Heart right ventricle (tissue), 16 donors: ENCODE results near the gene EML1. TPM values are rescaled to one million over a fixed set of nuclear protein-coding genes. Genes with fewer than 3 reads are reported as not detected.

Experiments used
- ATAC-seq, 8 donors: fragments of 200-7000 bp; cut with Tn5 transposase; one replicate each; pipeline ENCODE4 v1.9.1; 2020; ENCODE audit warnings: mild to moderate bottlenecking in 8 of 8, moderate library complexity in 8 of 8, moderate number of reproducible peaks in 1 of 8
- DNase-seq, 2 donors: peaks; one replicate each; pipeline ENCODE4 v3.0.0-alpha.2; 2020
- H3K27ac ChIP-seq, 10 donors: fragments of 200-600 bp; sonication (generic) in 2 of 10; one replicate each; pipeline versions ENCODE4 v1.5.0 to v1.8.0; 2020 to 2022; ENCODE audit warnings: mild to moderate bottlenecking in 3 of 10
- H3K27me3 ChIP-seq, 7 donors: fragments of 200-600 bp; one replicate each; pipeline ENCODE4 v1.8.0; 2021 to 2022; ENCODE audit warnings: mild to moderate bottlenecking in 2 of 7
- H3K36me3 ChIP-seq, 9 donors: fragments of 200-600 bp; sonication (generic) in 1 of 9; one replicate each; pipeline versions ENCODE4 v1.5.0 to v1.8.0; 2020 to 2022; ENCODE audit warnings: mild to moderate bottlenecking in 2 of 9
- H3K4me1 ChIP-seq, 9 donors: fragments of 200-600 bp; sonication (generic) in 1 of 9; one replicate each; pipeline versions ENCODE4 v1.5.0 to v1.8.0; 2020 to 2022; ENCODE audit warnings: mild to moderate bottlenecking in 4 of 9
- H3K4me3 ChIP-seq, 10 donors: fragments of 200-600 bp; sonication (generic) in 2 of 10; one replicate each; pipeline versions ENCODE4 v1.5.0 to v1.8.0; 2020 to 2022; ENCODE audit warnings: mild to moderate bottlenecking in 7 of 10, moderate library complexity in 2 of 10
- H3K9me3 ChIP-seq, 11 donors: fragments of 200-600 bp in 10 of 11; sonication (generic) in 2 of 11; one replicate each; pipeline versions ENCODE4 v1.5.0 to v1.8.0; 2013 to 2022; ENCODE audit warnings: mild to moderate bottlenecking in 2 of 11, control low read depth in 1 of 11, moderate library complexity in 1 of 11
- WGBS, 2 donors: extraction: QIAGEN DNeasy Blood & Tissue Kit; methylation state at CpG; one replicate each; pipeline ENCODE4 v1.1.7; 2013; ENCODE audit warnings: inconsistent platforms in 1 of 2; 5-methylcytosine and 5-hydroxymethylcytosine counted together
- intact Hi-C, 10 donors: fragments of 100-400 bp; cut with DNase I; formaldehyde crosslinking; loops; one replicate each; pipeline versions ENCODE4 v1.11.1 to v1.14.2; 2022
- polyA plus RNA-seq, 2 donors: library from polyadenylated mRNA; stranded (reverse); fragments of 200-250 nt; gene quantifications; one replicate each; pipeline ENCODE4 v1.2.3, GENCODE V29; 2013
- total RNA-seq, 10 donors: library from RNA; stranded (reverse); fragmentation: NEBNext Ultra II Directional in 3 of 10; extraction: Animal tissue kit (Norgen Biotek cat#: 25700) in 3 of 10; gene quantifications; one replicate each; pipeline versions ENCODE4 v1.2.1 to v1.2.4, GENCODE V29; 2021 to 2023
- TF ChIP-seq, protein P1 (sequence below), 9 donors: fragments of 200-600 bp; sonication (generic) in 2 of 9; IDR thresholded peaks; one replicate each; pipeline versions ENCODE4 v1.5.0 to v1.8.0; 2021 to 2022; ENCODE audit warnings: antibody characterized with exemption in 9 of 9, mild to moderate bottlenecking in 5 of 9, moderate library complexity in 1 of 9
- donor health status: Arrhythmogenic right ventricular cardiomyopathy.
- donor health status: ischemic (EF 13 %, LVEDD 7.1; RV severe dilation, severe dysfunction).
- donor health status: healthy with polysubstance abuse.
- donor health status: DM: no; HTN: yes; CAD: no.
- donor health status: DM: no; HTN: no; CAD: no.
- donor health status: ischemic (EF 25% LVEDD 6.9; RV normal size, moderate dysfunction).
- donor health status: ischemic (EF 25% LVEDD 5.7; RV mildly dilated, moderate dysfunction).
- donor health status: healthy.
- donor health status: DM: yes; HTN: yes; CAD: no.
- donor health status: Ischemic cardiomyopathy.
- donor health status: ischemic (EF 35%, LVEDD 5.7; RV mildly dilated, moderate dysfunction).
- donor health status: nonischemic (EF 11% LVEDD 7.7; RV severe dilation, severe dysfunction).
- donor health status: DM: yes; HTN: yes; CAD: no.
- donor health status: PGD.
- donor health status: ischemic (EF 29% LVEDD 5.4; RV normal size, mild dysfunction).
- donor health status: nonischemic (EF 23%, LVEDD 6.1; RV moderate dilation, normal function).

The EML1 gene
- total and polyA plus RNA-seq, 12 donors, result 9.1 to 49.2 (median 33.8) TPM

DNA sequence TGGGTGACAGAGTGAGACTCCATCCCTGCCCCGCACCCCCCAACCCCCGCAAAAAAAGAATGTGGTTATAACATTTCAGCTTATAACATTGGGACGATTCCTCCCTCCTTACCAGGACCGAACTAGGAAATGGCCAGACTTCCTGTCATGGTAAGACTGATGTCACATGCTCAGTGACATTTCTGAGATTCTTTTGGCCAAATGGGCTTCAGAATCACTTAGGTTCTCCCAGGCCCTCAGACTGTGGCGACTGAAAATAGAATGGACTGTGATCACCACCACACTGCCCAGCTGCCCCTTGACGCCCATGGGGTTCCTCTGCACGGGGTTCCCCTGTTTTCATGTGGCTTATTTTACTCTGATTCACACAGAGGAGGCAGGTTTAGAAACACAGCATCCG lies 157.0 kb downstream of the EML1 start:
- H3K27ac ChIP-seq, result no peak overlapping the region
- H3K27me3 ChIP-seq, result peaks cover 0 to 28% (median 13%) of the 10 kb centered on the region in 7 donors
- no peak for DNase-seq
- WGBS, 2 donors, result 55 to 61% methylated on average over 8 of the region's 8 CpGs
- intact Hi-C loops, result no loop called here
- no peak overlapping the region for H3K4me3 ChIP-seq
- no peaks in the 10 kb centered on the region for H3K36me3 ChIP-seq
- TF ChIP-seq, protein P1, sequence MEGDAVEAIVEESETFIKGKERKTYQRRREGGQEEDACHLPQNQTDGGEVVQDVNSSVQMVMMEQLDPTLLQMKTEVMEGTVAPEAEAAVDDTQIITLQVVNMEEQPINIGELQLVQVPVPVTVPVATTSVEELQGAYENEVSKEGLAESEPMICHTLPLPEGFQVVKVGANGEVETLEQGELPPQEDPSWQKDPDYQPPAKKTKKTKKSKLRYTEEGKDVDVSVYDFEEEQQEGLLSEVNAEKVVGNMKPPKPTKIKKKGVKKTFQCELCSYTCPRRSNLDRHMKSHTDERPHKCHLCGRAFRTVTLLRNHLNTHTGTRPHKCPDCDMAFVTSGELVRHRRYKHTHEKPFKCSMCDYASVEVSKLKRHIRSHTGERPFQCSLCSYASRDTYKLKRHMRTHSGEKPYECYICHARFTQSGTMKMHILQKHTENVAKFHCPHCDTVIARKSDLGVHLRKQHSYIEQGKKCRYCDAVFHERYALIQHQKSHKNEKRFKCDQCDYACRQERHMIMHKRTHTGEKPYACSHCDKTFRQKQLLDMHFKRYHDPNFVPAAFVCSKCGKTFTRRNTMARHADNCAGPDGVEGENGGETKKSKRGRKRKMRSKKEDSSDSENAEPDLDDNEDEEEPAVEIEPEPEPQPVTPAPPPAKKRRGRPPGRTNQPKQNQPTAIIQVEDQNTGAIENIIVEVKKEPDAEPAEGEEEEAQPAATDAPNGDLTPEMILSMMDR (IDR thresholded peaks at IDR 0.05), result no peak
- no peak for ATAC-seq
- peaks cover 0 to 17% (median 9%) of the 10 kb centered on the region in 9 donors for H3K4me1 ChIP-seq
- no peaks in the 10 kb centered on the region for H3K9me3 ChIP-seq

DNA sequence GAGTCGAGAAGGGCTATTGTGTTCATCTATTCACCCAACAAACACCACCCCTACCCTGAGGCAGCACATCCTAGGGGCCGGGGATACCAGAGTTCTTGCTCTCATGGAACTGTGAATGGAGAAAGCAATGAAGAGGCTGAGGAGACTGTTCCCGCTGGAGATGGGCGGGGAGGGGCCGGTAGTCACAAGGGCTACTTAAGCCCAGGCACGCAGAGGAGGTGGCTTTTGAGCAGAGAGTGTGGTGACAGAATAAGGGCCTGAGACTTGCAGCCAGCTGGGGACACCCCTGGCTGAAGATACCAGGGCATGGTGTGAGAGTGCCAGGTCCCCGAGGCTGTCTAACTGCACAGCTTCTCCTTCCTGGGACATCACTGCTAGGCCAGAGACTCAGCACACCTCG lies 157.9 kb downstream of the EML1 start:
- intact Hi-C loops, result no loop called here
- peaks cover 0 to 28% (median 13%) of the 10 kb centered on the region in 7 donors for H3K27me3 ChIP-seq

DNA sequence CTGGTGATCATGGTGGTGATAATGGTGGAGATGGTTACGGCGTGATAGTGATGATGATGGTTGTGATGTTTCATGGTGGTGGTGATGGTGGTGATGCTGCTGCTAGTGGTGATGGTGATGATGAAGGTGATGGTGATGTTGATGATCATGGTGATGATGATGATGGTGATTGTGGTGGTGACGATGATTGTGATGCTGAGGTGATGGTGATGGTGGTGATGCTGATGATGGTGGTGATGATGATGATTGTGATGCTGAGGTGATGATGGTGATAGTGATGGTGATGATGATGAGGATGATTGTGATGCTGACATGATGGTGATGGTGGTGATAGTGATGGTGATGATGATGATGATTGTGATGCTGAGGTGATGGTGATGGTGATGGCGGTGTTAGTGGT lies 158.8 kb downstream of the EML1 start:
- ATAC-seq (no peak), DNase-seq (no peak)
- H3K27me3 ChIP-seq, result peaks cover 0 to 28% (median 12%) of the 10 kb centered on the region in 7 donors
- H3K36me3 ChIP-seq, result no peaks in the 10 kb centered on the region
- H3K4me3 ChIP-seq, result no peak overlapping the region
- intact Hi-C loops, result no loop called here
- peaks cover 0 to 8% (median 3%) of the 10 kb centered on the region in 9 donors for H3K4me1 ChIP-seq
- H3K9me3 ChIP-seq, result no peaks in the 10 kb centered on the region
- WGBS, 2 donors, result 91 to 99% methylated on average over 4 of the region's 4 CpGs
- no peak overlapping the region for H3K27ac ChIP-seq
- TF ChIP-seq, protein P1 (IDR thresholded peaks at IDR 0.05), result no peak

More for the DNA sequence above, 157.9 kb downstream of the EML1 start:
- ATAC-seq (no peak), DNase-seq (no peak)
- Histone ChIP-seq H3K4me3 (no peak overlapping the region), H3K36me3 (no peaks in the 10 kb centered on the region), H3K9me3 (no peaks in the 10 kb centered on the region), H3K4me1 (peaks cover 0 to 17% (median 9%) of the 10 kb centered on the region in 9 donors), H3K27ac (no peak overlapping the region)
- TF ChIP-seq, protein P1 (IDR thresholded peaks at IDR 0.05), result no peak
- 67 to 72% methylated on average over 8 of the region's 8 CpGs for WGBS, 2 donors

DNA sequence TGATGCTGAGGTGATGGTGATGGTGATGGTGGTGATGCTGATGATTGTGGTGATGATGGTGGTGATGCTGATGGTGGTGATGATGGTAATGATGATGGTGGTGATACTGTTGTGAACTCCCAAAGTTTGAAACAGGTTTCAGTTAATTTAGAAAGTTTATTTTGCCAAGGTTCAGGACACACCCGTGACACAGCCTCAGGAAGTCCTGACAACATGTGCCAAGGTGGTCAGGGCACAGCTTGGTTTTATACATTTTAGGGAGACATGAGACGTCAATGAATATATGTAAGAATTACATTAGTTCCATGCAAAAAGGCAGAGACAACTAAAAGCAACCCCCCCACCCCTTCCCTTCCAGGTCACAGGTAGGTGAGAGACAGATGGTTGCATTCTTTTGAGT lies 159.2 kb downstream of the EML1 start:
- 37 to 46% methylated on average over 2 of the region's 2 CpGs for WGBS, 2 donors
- DNase-seq, result no peak
- intact Hi-C loops, result no loop called here
- Histone ChIP-seq H3K9me3 (no peaks in the 10 kb centered on the region), H3K27me3 (peaks cover 0 to 25% (median 12%) of the 10 kb centered on the region in 7 donors), H3K27ac (no peak overlapping the region), H3K36me3 (no peaks in the 10 kb centered on the region), H3K4me3 (no peak overlapping the region), H3K4me1 (peaks cover 0 to 4% (median 0%) of the 10 kb centered on the region in 9 donors)
- TF ChIP-seq, protein P1 (IDR thresholded peaks at IDR 0.05), result no peak
- ATAC-seq, result no peak
